Measurements from ENCODE around the gene KRT7.

The KRT7 gene

GRCh38 chr12:52232674-52233461 lies at the start of gene KRT7:
Gene KRT7, plus strand, starts transcription at chr12:52233243. Its CDS starts 54 bp downstream, at chr12:52233297.
- DNase-seq, result no peak

- peak in 2 of 14 donors; percentile 23 to 38 for DNase-seq
Observed at GRCh38 chr12:52183544-52183910, 49.5 kb upstream of the KRT7 start.

GRCh38 chr12:52183971-52184370 lies 49.1 kb upstream of the KRT7 start:
- DNase-seq, result no peak

GRCh38 chr12:52184813-52185212 lies 48.2 kb upstream of the KRT7 start:
- no peak for DNase-seq

- DNase-seq, result no peak
Observed at GRCh38 chr12:52185400-52185967, 47.6 kb upstream of the KRT7 start.

- DNase-seq, result no peak
Observed at GRCh38 chr12:52186118-52186840, 46.8 kb upstream of the KRT7 start.

GRCh38 chr12:52187206-52187605 lies 45.8 kb upstream of the KRT7 start:
- no peak for DNase-seq

- no peak for DNase-seq
Observed at GRCh38 chr12:52187640-52188039, 45.4 kb upstream of the KRT7 start.

GRCh38 chr12:52188658-52189057 lies 44.4 kb upstream of the KRT7 start:
- no peak for DNase-seq

GRCh38 chr12:52189376-52190174 lies 43.5 kb upstream of the KRT7 start:
- no peak for DNase-seq

- no peak for DNase-seq
Observed at GRCh38 chr12:52190860-52191729, 41.9 kb upstream of the KRT7 start.

GRCh38 chr12:52191841-52192791 lies 40.9 kb upstream of the KRT7 start, which contains the start of gene KRT80:
Gene KRT80, minus strand, starts transcription at chr12:52192014. Its CDS starts 112 bp downstream, at chr12:52191902.
- DNase-seq, result peak in 9 of 14 donors; percentile 13 to 78 (median 26)

- no peak for DNase-seq
Observed at GRCh38 chr12:52193532-52193931, 39.5 kb upstream of the KRT7 start.

- no peak for DNase-seq
Observed at GRCh38 chr12:52193991-52194390, 39.1 kb upstream of the KRT7 start.

- DNase-seq, result no peak
Observed at GRCh38 chr12:52195065-52195730, 37.8 kb upstream of the KRT7 start.

- DNase-seq, result peak in 2 of 14 donors; percentile 50 to 72
Observed at GRCh38 chr12:52197371-52198231, 35.4 kb upstream of the KRT7 start.

- DNase-seq, result peak in 4 of 14 donors; percentile 18 to 39 (median 20)
Observed at GRCh38 chr12:52198454-52199215, 34.4 kb upstream of the KRT7 start.

Measured in C1 segment of cervical spinal cord (tissue), 14 donors.